ENCODE results near the gene DMBX1. TPM values are rescaled to one million over a fixed set of nuclear protein-coding genes. Genes with fewer than 3 reads are reported as not detected.
A peak's percentile ranks its signal among the peaks of the same experiment; 100 is the strongest.

Gene DMBX1
- polyA plus RNA-seq, 1 of the 3 experiments (the other 2 are of a cell fraction) = not detected

- Histone ChIP-seq H3K9ac (no peak overlapping the region), H3F3A (replicated peaks; ENCODE audit: insufficient read depth) (no peaks in the 10 kb centered on the region), H4K20me1 (ENCODE audit: insufficient read depth) (0 out of 2 replicates have a peak, but pooled peaks cover 7% of the 10 kb centered on the region), H3K4me3 (ENCODE audit: low read depth in 2 of 2, low read length in 1 of 2) (no peak overlapping the region), H3K4me2 (peak overlapping the region; percentile 84; the same call in 1 of the 2 replicates), H3K36me3 (replicated peaks in 1 of 2; ENCODE audit: control insufficient read depth in 1 of 2, insufficient read depth in 2 of 2, low read length in 1 of 2) (no peaks in the 10 kb centered on the region), H3K4me1 (ENCODE audit: control insufficient read depth in 1 of 2, insufficient read depth in 2 of 2, low read depth in 1 of 2, low read length in 1 of 2) (peaks cover 0 to 5% of the 10 kb centered on the region in 2 experiments; a peak in 1 of 4 replicates), H3K27me3 (ENCODE audit: insufficient read depth) (peaks cover 59% of the 10 kb centered on the region), H2AFZ (ENCODE audit: low read depth) (no peak overlapping the region), H3K9me3 (no peaks in the 10 kb centered on the region), H3K9me2 (no peaks in the 10 kb centered on the region), H3K27ac (ENCODE audit: low read depth in 2 of 2, low read length in 1 of 2) (no peak overlapping the region), H3K79me2 (ENCODE audit: insufficient read depth) (no peaks in the 10 kb centered on the region)
- TF ChIP-seq ZBTB33 (IDR thresholded peaks at IDR 0.05; ENCODE audit: borderline replicate concordance, low read depth) = no peak
- TF ChIP-seq ELF1 (IDR thresholded peaks at IDR 0.05) = no peak
- TF ChIP-seq FOSL2 (IDR thresholded peaks at IDR 0.05; ENCODE audit: borderline replicate concordance, low read depth) = no peak
- TF ChIP-seq GABPA (IDR thresholded peaks at IDR 0.05; ENCODE audit: low read depth) = no peak
- no peak for TF ChIP-seq JUND (IDR thresholded peaks at IDR 0.05)
- no peak for TF ChIP-seq TAF1 (IDR thresholded peaks at IDR 0.05; ENCODE audit: borderline replicate concordance, low read depth, low read length)
- TF ChIP-seq TCF12 (IDR thresholded peaks at IDR 0.05) = no peak
- TF ChIP-seq CTCF (IDR thresholded peaks at IDR 0.05) = no peak
- no peak for TF ChIP-seq IRF3 (IDR thresholded peaks at IDR 0.05; ENCODE audit: low read depth, low read length)
- no peak for TF ChIP-seq NFIC (IDR thresholded peaks at IDR 0.05; ENCODE audit: borderline replicate concordance)
- TF ChIP-seq, protein P1, sequence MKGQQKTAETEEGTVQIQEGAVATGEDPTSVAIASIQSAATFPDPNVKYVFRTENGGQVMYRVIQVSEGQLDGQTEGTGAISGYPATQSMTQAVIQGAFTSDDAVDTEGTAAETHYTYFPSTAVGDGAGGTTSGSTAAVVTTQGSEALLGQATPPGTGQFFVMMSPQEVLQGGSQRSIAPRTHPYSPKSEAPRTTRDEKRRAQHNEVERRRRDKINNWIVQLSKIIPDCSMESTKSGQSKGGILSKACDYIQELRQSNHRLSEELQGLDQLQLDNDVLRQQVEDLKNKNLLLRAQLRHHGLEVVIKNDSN (IDR thresholded peaks at IDR 0.05; ENCODE audit: borderline replicate concordance, low read depth) = no peak
- no peak for TF ChIP-seq RCOR1 (IDR thresholded peaks at IDR 0.05; ENCODE audit: low read length)
- no peak for TF ChIP-seq CHD2 (IDR thresholded peaks at IDR 0.05; ENCODE audit: low read length, partially characterized antibody)
- TF ChIP-seq FOXM1 (IDR thresholded peaks at IDR 0.05; ENCODE audit: low read depth) = no peak
- TF ChIP-seq SMC3 (IDR thresholded peaks at IDR 0.05; ENCODE audit: low read depth, low read length) = no peak
- TF ChIP-seq MEF2A (IDR thresholded peaks at IDR 0.05; ENCODE audit: borderline replicate concordance, low read depth) = no peak
- ChIA-PET POLR2A (no interaction called here), CTCF (interaction anchor here (0.5 to 5.5 kb wide), 7 partner anchors 9 to 659 kb away, joined by 3 to 43 read pairs (median 3); no protein-coding TSS in a partner anchor)
- no peak for DNase-seq
- whole genome bisulfite sequencing (ENCODE audit: low lambda C conversion rate) = 20% methylated on average over 23 of the region's 50 CpGs
Observed at GRCh38 chr1:46490656-46491442, 1.2 kb downstream of the DMBX1 start.
